Ectodermal cell (in vitro differentiated cells): ENCODE measurements around the gene SNN.

Source experiments
- H3K27ac ChIP-seq: 2 replicates; pipeline ENCODE4 v1.7.0; 2013; ENCODE audit warnings: mild to moderate bottlenecking, low read depth, low read length; ENCODE audit not compliant: insufficient read depth, poor library complexity, severe bottlenecking
- H3K27me3 ChIP-seq: 2 replicates; pipeline ENCODE4 v1.7.0; 2013; ENCODE audit warnings: mild to moderate bottlenecking, low read length; ENCODE audit not compliant: insufficient read depth, control insufficient read depth, poor library complexity, severe bottlenecking
- H3K36me3 ChIP-seq: one replicate; pipeline ENCODE4 v1.7.0; 2013; ENCODE audit warnings: low read length; ENCODE audit not compliant: control insufficient read depth, insufficient read depth
- H3K4me1 ChIP-seq: one replicate; pipeline ENCODE4 v1.7.0; 2013; ENCODE audit warnings: low read length; ENCODE audit not compliant: control insufficient read depth, insufficient read depth
- H3K4me3 ChIP-seq: 2 replicates; pipeline ENCODE4 v1.7.0; 2013; ENCODE audit warnings: low read depth, low read length, control low read depth; ENCODE audit not compliant: insufficient read depth
- H3K9me3 ChIP-seq: 2 replicates; pipeline ENCODE4 v1.7.0; 2013; ENCODE audit warnings: mild to moderate bottlenecking, low read length, moderate library complexity; ENCODE audit not compliant: control insufficient read depth
- WGBS, 2 experiments: methylation state at CpG; one replicate each; pipeline ENCODE4 v1.1.7; 2013; ENCODE audit warnings: missing lambda C conversion rate in 2 of 2; 5-methylcytosine and 5-hydroxymethylcytosine counted together

Gene SNN

DNA sequence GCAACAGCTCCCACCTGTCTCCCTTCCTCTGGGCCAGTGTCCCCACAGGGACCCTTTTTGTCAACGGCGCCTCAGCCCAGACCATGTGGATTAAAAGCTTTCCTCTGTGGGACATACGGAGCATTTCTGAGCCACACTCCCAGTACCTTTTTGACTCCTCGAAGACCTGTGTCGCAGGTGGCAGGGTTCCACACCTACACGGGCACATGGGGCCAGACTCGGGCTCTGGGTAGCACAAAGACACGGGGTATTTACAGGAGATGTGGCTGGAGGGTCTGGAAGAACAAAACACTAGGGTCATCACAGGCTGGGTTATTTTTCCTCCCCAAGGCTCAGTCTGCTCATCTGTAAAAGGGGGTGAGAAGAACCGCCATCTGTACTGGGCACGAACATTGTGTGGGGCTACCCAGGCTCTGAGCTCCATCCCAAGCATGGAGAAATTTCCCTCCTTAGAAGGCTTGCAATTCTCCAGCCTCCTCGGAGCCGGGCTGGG lies 32.5 kb upstream of the SNN start:
- 79 to 80% methylated on average over 12 of the region's 12 CpGs for WGBS, 2 experiments
- Histone ChIP-seq H3K27me3 (no peaks in the 10 kb centered on the region), H3K9me3 (no peaks in the 10 kb centered on the region), H3K4me1 (peaks cover 9% of the 10 kb centered on the region), H3K27ac (no peak overlapping the region), H3K4me3 (no peak overlapping the region), H3K36me3 (no peaks in the 10 kb centered on the region)

DNA sequence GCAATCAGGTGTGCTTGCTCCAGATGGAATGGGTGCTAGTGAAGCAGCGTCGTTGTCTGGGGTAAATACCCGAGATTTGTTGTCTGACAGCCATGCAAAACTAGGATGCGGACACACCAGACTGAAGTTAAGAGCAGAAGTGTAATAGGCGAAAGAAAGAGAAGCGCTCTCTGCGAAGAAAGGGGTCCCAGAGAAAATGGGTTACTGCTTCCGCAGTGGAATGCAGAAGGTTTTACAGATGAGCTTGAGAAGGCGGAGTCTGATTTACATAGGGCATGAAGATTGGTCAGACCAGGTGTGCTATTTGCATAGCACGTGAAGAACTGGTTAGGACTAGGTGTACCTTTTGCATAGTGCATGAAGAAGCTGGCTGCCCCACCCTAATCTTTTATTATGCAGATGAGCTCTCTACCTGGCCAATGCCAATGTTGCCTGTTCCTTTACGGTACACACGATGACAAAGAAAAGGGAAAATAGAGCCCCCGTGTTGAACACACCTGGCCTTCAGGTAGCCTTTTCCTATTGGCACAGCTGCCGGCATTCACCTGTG lies 32.0 kb upstream of the SNN start:
- Histone ChIP-seq H3K4me3 (no peak overlapping the region), H3K36me3 (no peaks in the 10 kb centered on the region), H3K27ac (no peak overlapping the region), H3K9me3 (no peaks in the 10 kb centered on the region), H3K4me1 (peaks cover 9% of the 10 kb centered on the region), H3K27me3 (no peaks in the 10 kb centered on the region)
- WGBS, 2 experiments, result 40 to 44% methylated on average over 14 of the region's 14 CpGs

DNA sequence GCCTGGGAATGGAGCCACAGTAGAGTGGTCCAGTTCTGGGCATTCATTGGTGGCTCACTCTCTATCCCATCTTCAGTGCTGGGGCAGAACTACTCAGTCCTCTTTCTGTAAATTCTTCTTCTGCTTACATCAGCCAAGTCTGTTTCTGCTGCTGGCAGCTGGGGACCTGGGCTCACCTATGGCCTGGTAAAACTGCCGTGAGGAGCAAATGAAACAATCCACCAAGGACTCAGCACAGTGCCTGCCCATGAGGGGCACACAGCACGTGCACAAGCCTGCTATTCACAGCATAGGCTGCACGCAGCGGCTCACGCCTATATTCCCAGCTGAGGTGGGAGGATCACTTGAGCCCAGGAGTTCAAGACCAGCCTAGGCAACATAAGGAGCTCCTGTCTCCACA lies 30.9 kb upstream of the SNN start:
- 87 to 91% methylated on average over 5 of the region's 5 CpGs for whole genome bisulfite sequencing, 2 experiments

DNA sequence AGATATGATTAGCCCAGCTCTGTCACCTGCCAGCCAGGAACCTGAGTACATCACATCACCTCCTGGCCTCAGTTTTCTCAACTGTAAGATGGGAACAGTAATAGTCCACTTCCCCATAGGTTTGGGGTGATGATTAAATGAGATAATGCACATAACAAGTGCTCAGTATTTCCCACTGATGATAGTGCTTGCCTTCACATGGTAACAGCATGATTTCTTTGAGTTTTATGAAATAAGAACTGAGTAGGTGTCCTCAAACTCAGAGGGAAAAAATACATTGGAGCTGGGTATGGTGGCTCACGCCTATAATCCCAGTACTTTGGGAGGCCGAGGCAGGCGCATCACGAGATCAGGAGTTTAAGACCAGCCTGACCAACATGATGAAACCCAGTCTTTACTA lies 30.1 kb upstream of the SNN start:
- Histone ChIP-seq H3K4me1 (no peaks in the 10 kb centered on the region), H3K4me3 (no peak overlapping the region), H3K36me3 (no peaks in the 10 kb centered on the region), H3K27me3 (no peaks in the 10 kb centered on the region), H3K9me3 (no peaks in the 10 kb centered on the region), H3K27ac (no peak overlapping the region)
- WGBS, 2 experiments, result 89 to 92% methylated on average over 4 of the region's 4 CpGs

More for the DNA sequence above, 30.9 kb upstream of the SNN start:
- Histone ChIP-seq H3K4me1 (peaks cover 6% of the 10 kb centered on the region), H3K36me3 (no peaks in the 10 kb centered on the region), H3K27me3 (no peaks in the 10 kb centered on the region), H3K9me3 (no peaks in the 10 kb centered on the region), H3K27ac (no peak overlapping the region), H3K4me3 (no peak overlapping the region)

- Histone ChIP-seq H3K27me3 (no peaks in the 10 kb centered on the region), H3K36me3 (no peaks in the 10 kb centered on the region), H3K4me3 (no peak overlapping the region), H3K4me1 (no peaks in the 10 kb centered on the region), H3K9me3 (no peaks in the 10 kb centered on the region), H3K27ac (no peak overlapping the region)
- WGBS, 2 experiments, result 62 to 63% methylated on average over 3 of the region's 4 CpGs
Measured at GRCh38 chr16:11639008-11639562, 29.2 kb upstream of the SNN start.

DNA sequence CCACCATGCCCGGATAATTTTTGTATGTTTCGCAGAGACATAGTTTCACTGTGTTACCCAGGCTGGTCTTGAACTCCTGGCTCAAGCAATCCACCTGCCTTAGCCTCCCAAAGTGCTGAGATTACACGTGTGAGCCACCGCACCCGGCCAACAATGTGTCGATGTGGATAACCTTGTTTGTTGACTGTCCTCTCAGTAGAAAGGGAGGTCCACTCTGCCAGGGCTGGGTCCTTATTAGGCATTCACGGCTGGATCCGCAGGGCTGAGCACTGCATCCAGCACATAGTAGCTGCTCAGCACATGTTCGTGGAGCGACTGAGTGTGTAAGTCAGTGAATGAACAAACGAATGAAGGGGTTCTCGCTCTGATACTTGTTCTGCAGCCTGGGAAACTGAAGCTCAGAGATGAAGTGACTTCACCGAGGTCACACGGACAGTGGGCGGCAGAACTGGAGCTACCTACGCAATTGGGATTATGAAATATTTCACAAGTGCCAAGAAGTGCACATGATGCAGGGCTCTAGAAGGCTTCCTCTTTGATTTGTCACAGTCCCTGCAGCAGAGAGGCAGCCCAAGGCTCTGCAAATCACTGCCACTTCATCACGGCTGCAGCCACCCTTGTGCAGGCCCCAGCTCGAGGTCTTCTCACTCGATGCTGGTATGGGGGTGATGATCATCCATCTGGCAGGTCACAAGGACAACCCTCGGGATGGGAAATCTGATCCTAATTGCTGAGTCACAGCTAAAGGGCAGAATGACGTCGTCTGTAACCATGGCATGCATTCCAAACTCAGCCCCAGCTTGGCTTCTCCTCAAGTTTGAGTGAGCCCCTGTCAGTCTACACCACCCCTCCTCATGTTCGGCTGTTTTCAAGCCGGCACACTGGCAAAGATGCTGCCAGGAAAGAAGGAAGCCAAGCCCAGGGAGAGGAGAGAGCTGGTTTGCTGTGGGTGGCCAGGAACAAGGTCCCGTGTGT lies 28.0 kb upstream of the SNN start:
- Histone ChIP-seq H3K9me3 (no peaks in the 10 kb centered on the region), H3K27me3 (no peaks in the 10 kb centered on the region), H3K4me1 (no peaks in the 10 kb centered on the region), H3K27ac (peak overlapping the region; percentile 28), H3K4me3 (no peak overlapping the region), H3K36me3 (no peaks in the 10 kb centered on the region)
- WGBS, 2 experiments, result 81% methylated on average over 25 of the region's 25 CpGs

DNA sequence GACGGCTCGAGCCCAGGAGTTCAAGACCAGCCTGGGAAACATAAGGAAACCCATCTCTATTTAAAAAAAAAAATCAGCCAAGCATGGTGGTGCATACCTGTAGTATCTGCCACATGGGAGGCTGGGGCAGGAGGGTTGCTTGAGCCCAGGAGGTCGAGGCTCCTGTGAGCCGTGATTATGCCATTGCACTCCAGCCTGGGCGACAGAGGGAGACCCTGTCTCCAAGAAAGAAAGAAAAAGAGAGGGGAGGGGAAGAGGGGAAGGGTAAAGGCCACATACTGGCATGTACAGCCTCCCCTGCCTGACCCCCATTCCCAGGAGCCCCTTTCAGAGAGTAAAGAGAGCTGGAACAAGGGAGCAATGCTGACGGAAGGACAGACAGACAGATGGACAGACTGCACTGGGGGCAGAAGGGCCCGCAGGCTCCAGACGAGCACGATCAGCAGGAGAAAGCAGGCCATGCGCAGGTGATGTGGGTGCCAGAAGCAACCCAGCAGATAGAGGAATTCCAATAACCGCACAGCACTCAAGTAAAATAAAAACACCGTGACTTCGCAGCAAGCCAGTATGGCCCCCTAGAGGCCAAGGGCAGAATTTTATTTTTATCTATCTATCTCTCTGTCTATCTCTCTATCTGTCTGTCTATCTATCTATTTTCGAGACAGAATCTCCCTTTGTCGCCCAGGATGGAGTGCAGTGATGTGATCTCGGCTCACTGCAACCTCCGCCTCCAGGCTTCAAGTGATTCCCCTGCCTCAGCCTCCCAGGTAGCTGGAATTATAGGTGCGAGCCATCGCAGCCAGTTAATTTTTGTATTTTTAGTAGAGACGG lies 27.1 kb upstream of the SNN start:
- Histone ChIP-seq H3K4me1 (no peaks in the 10 kb centered on the region), H3K4me3 (no peak overlapping the region), H3K27ac (peak overlapping the region; percentile 28), H3K9me3 (no peaks in the 10 kb centered on the region), H3K36me3 (no peaks in the 10 kb centered on the region), H3K27me3 (no peaks in the 10 kb centered on the region)
- 59 to 63% methylated on average over 20 of the region's 20 CpGs for WGBS, 2 experiments

DNA sequence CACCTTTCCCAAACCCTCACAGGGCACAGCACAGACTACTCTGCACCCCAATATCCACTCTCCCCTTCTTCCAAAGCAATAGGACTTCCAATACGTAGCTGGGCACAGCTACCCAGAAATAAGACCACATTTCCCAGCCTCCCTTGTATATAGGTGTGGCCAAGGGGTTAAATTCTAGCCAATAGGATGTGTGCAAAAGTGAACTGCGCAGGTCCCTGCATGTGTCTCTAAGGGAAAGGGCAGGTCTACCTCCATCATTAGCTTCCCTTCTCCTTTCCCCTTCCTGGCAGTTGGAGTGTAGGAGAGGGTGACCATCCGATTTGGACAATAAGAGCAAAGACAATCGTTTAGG lies 25.5 kb upstream of the SNN start:
- H3K27me3 ChIP-seq, result no peaks in the 10 kb centered on the region
- H3K9me3 ChIP-seq, result no peaks in the 10 kb centered on the region
- H3K27ac ChIP-seq, result no peak overlapping the region
- H3K4me1 ChIP-seq, result no peaks in the 10 kb centered on the region
- no peak overlapping the region for H3K4me3 ChIP-seq
- no peaks in the 10 kb centered on the region for H3K36me3 ChIP-seq
- 60 to 70% methylated on average over 3 to 4 of the region's 4 CpGs for WGBS, 2 experiments

DNA sequence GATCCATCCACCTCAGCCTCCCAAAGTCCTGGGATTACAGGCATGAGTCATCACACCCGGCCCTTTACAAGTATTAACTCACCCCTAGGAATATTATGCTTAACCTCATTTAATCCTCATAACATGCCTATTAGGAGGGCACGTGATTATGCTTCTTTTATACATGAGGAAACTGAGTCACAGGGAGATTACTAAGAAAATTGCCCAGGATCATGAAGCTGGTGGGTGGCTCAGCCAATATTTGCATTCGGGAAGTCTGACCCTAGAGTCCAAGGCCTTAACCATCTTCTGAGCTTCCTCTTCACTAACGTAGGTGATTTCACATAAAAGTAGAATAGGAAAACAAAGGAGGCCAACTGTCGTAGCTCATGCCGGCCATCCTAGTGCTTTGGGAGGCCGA lies 19.0 kb upstream of the SNN start:
- no peaks in the 10 kb centered on the region for H3K4me1 ChIP-seq
- WGBS, 2 experiments, result 82 to 87% methylated on average over 7 of the region's 7 CpGs
- H3K36me3 ChIP-seq, result no peaks in the 10 kb centered on the region

More for the DNA sequence above, 19.0 kb upstream of the SNN start:
- no peaks in the 10 kb centered on the region for H3K9me3 ChIP-seq
- no peak overlapping the region for H3K27ac ChIP-seq
- H3K27me3 ChIP-seq, result no peaks in the 10 kb centered on the region
- no peak overlapping the region for H3K4me3 ChIP-seq
